Neural cell (in vitro differentiated cells): Measurements from ENCODE around the gene LRRC56. TPM values are rescaled to one million over a fixed set of nuclear protein-coding genes. Genes with fewer than 3 reads are reported as not detected.
"Not testable (repeated sequence)": the region's sequence is repeated elsewhere in the genome, so short reads cannot be mapped to it uniquely, and the experiment has no call there.

Experiments used
- H2AFZ ChIP-seq: fragments of 200-600, 300-800 bp; sonication (generic), shearing (Covaris generic); 2 replicates; pipeline ENCODE4 v1.6.0; 2014; ENCODE audit warnings: low read depth, mild to moderate bottlenecking, antibody characterized with exemption, low read length, moderate library complexity
- H3F3A ChIP-seq: fragments of 200-600 bp; shearing (Covaris generic); 2 replicates; pipeline ENCODE4 v1.6.1; 2016; ENCODE audit warnings: mild to moderate bottlenecking, moderate library complexity, mixed read lengths, antibody characterized with exemption, low read length; ENCODE audit not compliant: insufficient read depth, poor library complexity, severe bottlenecking
- H3K27ac ChIP-seq: fragments of 200-600, 300-800 bp; sonication (generic), shearing (Covaris generic); 2 replicates; pipeline ENCODE4 v1.5.1; 2014; ENCODE audit warnings: mild to moderate bottlenecking, low read length, moderate library complexity
- H3K27me3 ChIP-seq: fragments of 300-800, 200-600 bp; sonication (generic), shearing (Covaris generic); 2 replicates; pipeline ENCODE4 v1.6.0; 2014; ENCODE audit warnings: mild to moderate bottlenecking, low read depth, low read length, moderate library complexity; ENCODE audit not compliant: insufficient read depth
- H3K36me3 ChIP-seq: fragments of 300-800, 200-600 bp; sonication (generic), shearing (Covaris generic); 2 replicates; pipeline ENCODE4 v1.5.1; 2014; ENCODE audit warnings: mild to moderate bottlenecking, antibody characterized with exemption, low read length, moderate library complexity; ENCODE audit not compliant: insufficient read depth
- H3K4me2 ChIP-seq: fragments of 300-800, 200-600 bp; sonication (generic), shearing (Covaris generic); 2 replicates; pipeline ENCODE4 v1.6.0; 2014; ENCODE audit warnings: mild to moderate bottlenecking, low read length
- H3K4me3 ChIP-seq: fragments of 300-800, 200-600 bp; sonication (generic), shearing (Covaris generic); 2 replicates; pipeline ENCODE4 v1.5.1; 2014; ENCODE audit warnings: mild to moderate bottlenecking, low read length, moderate library complexity
- H3K79me2 ChIP-seq: fragments of 200-600 bp; shearing (Covaris generic); replicated peaks from 2 replicates; pipeline ENCODE4 v1.6.0; 2014; ENCODE audit warnings: mild to moderate bottlenecking, low read length, moderate library complexity; ENCODE audit not compliant: insufficient read depth
- H3K9ac ChIP-seq: fragments of 300-800, 200-600 bp; sonication (generic), shearing (Covaris generic); 2 replicates; pipeline ENCODE4 v1.6.1; 2016; ENCODE audit warnings: mild to moderate bottlenecking, low read length, mixed read lengths
- H3K9me2 ChIP-seq: fragments of 200-600 bp; shearing (Covaris generic); 2 replicates; pipeline ENCODE4 v1.6.1; 2016; ENCODE audit warnings: mild to moderate bottlenecking, low read length, mixed read lengths; ENCODE audit not compliant: insufficient read depth
- H3K9me3 ChIP-seq: fragments of 200-600, 300-800 bp; sonication (generic), shearing (Covaris generic); 2 replicates; pipeline ENCODE4 v1.6.1; 2016; ENCODE audit warnings: mild to moderate bottlenecking, mixed run types, low read length, moderate library complexity, mixed read lengths
- H4K20me1 ChIP-seq: fragments of 200-600 bp; shearing (Covaris generic); 2 replicates; pipeline ENCODE4 v1.6.1; 2016; ENCODE audit warnings: mild to moderate bottlenecking, mixed run types; ENCODE audit not compliant: insufficient read depth
- CTCF ChIP-seq: fragments of 450-650 bp; IDR thresholded peaks from 2 replicates; pipeline ENCODE4 v1.5.1; 2014; ENCODE audit warnings: antibody characterized with exemption, mild to moderate bottlenecking, moderate library complexity; ENCODE audit not compliant: poor library complexity, severe bottlenecking
- EP300 ChIP-seq: fragments of 450-650 bp; conservative IDR thresholded peaks from 2 replicates; pipeline ENCODE4 v1.6.1; 2014; ENCODE audit warnings: antibody characterized with exemption, mild to moderate bottlenecking, moderate library complexity; ENCODE audit not compliant: poor library complexity, severe bottlenecking
- EZH2 ChIP-seq: fragments of 200-600, 300-800 bp; shearing (Covaris generic), sonication (generic); IDR thresholded peaks from 2 replicates; pipeline ENCODE4 v1.6.1; 2014; ENCODE audit warnings: antibody characterized with exemption, low read length, borderline replicate concordance, mild to moderate bottlenecking; ENCODE audit not compliant: insufficient read depth, poor library complexity, severe bottlenecking
- MXI1 ChIP-seq: fragments of 450-650 bp; conservative IDR thresholded peaks from 2 replicates; pipeline ENCODE4 v1.6.1; 2014; ENCODE audit warnings: antibody characterized with exemption, mild to moderate bottlenecking; ENCODE audit not compliant: poor library complexity, severe bottlenecking
- POLR2AphosphoS5 ChIP-seq: IDR thresholded peaks from 2 replicates; pipeline ENCODE4 v1.6.1; 2012
- RAD21 ChIP-seq: fragments of 450-650 bp; conservative IDR thresholded peaks from 2 replicates; pipeline ENCODE4 v1.6.1; 2014; ENCODE audit warnings: antibody characterized with exemption, mild to moderate bottlenecking, moderate library complexity
- SMC3 ChIP-seq: fragments of 450-650 bp; conservative IDR thresholded peaks from 2 replicates; pipeline ENCODE4 v1.6.1; 2014; ENCODE audit warnings: antibody characterized with exemption, mild to moderate bottlenecking, moderate library complexity; ENCODE audit not compliant: poor library complexity
- TAF1 ChIP-seq: IDR thresholded peaks from 2 replicates; pipeline ENCODE4 v1.6.1; 2012; ENCODE audit warnings: low read depth
- polyA plus RNA-seq: library from polyadenylated mRNA; depleted of rRNA; stranded (reverse); fragments of >200 nt; gene quantifications from 2 replicates; pipeline ENCODE4 v1.2.3, GENCODE V29; 2014
- TF ChIP-seq, protein P1 (sequence below): IDR thresholded peaks from 2 replicates; pipeline ENCODE4 v1.6.1; 2012; ENCODE audit warnings: borderline replicate concordance

LRRC56 gene
- polyA plus RNA-seq, 1 donor from 2014 or later: 0.76 TPM

- no peak for TF ChIP-seq EZH2
- no peak for TF ChIP-seq EP300
- no peak for TF ChIP-seq POLR2AphosphoS5
- no peak for TF ChIP-seq CTCF
- TF ChIP-seq MXI1: no peak
- TF ChIP-seq TAF1: no peak
- TF ChIP-seq, protein P1, sequence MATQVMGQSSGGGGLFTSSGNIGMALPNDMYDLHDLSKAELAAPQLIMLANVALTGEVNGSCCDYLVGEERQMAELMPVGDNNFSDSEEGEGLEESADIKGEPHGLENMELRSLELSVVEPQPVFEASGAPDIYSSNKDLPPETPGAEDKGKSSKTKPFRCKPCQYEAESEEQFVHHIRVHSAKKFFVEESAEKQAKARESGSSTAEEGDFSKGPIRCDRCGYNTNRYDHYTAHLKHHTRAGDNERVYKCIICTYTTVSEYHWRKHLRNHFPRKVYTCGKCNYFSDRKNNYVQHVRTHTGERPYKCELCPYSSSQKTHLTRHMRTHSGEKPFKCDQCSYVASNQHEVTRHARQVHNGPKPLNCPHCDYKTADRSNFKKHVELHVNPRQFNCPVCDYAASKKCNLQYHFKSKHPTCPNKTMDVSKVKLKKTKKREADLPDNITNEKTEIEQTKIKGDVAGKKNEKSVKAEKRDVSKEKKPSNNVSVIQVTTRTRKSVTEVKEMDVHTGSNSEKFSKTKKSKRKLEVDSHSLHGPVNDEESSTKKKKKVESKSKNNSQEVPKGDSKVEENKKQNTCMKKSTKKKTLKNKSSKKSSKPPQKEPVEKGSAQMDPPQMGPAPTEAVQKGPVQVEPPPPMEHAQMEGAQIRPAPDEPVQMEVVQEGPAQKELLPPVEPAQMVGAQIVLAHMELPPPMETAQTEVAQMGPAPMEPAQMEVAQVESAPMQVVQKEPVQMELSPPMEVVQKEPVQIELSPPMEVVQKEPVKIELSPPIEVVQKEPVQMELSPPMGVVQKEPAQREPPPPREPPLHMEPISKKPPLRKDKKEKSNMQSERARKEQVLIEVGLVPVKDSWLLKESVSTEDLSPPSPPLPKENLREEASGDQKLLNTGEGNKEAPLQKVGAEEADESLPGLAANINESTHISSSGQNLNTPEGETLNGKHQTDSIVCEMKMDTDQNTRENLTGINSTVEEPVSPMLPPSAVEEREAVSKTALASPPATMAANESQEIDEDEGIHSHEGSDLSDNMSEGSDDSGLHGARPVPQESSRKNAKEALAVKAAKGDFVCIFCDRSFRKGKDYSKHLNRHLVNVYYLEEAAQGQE: no peak
- no peak for TF ChIP-seq RAD21
- no peak for TF ChIP-seq SMC3
- Histone ChIP-seq H3K4me3 (no peak overlapping the region), H3K9ac (no peak overlapping the region), H3K9me2 (no peaks in the 10 kb centered on the region), H3F3A (no peaks in the 10 kb centered on the region), H3K4me2 (no peak overlapping the region), H3K27me3 (no peaks in the 10 kb centered on the region), H3K79me2 (no peaks in the 10 kb centered on the region), H4K20me1 (no peaks in the 10 kb centered on the region), H3K36me3 (no peaks in the 10 kb centered on the region), H3K27ac (no peak overlapping the region), H3K9me3 (no peaks in the 10 kb centered on the region), H2AFZ (no peak overlapping the region)
Observed at GRCh38 chr11:515131-515530, 22.2 kb upstream of the LRRC56 start.

GRCh38 chr11:516400-516799, 20.9 kb upstream of the LRRC56 start:
- TF ChIP-seq POLR2AphosphoS5 (no peak), CTCF (no peak), EZH2 (no peak), TAF1 (no peak), EP300 (no peak), MXI1 (no peak), SMC3 (no peak), RAD21 (no peak)
- TF ChIP-seq, protein P1: no peak
- Histone ChIP-seq H3K9ac (no peak overlapping the region), H3F3A (no peaks in the 10 kb centered on the region), H3K9me3 (no peaks in the 10 kb centered on the region), H3K9me2 (no peaks in the 10 kb centered on the region), H3K4me3 (no peak overlapping the region), H3K27me3 (no peaks in the 10 kb centered on the region), H3K79me2 (no peaks in the 10 kb centered on the region), H3K36me3 (no peaks in the 10 kb centered on the region), H3K4me2 (no peak overlapping the region), H2AFZ (no peak overlapping the region), H4K20me1 (no peaks in the 10 kb centered on the region), H3K27ac (no peak overlapping the region)

- not testable (repeated sequence) for H4K20me1 ChIP-seq, H3K9ac ChIP-seq, H3F3A ChIP-seq, H3K4me3 ChIP-seq, H3K9me3 ChIP-seq, H3K9me2 ChIP-seq, H3K4me2 ChIP-seq, H3K79me2 ChIP-seq, H3K27me3 ChIP-seq, H3K36me3 ChIP-seq, H3K27ac ChIP-seq, H2AFZ ChIP-seq
Observed at GRCh38 chr11:516918-517685, 20.2 kb upstream of the LRRC56 start.
